Cardiac fibroblast (primary cell): ENCODE measurements around the gene SPRING1.

Source experiments
- DNase-seq, 2 donors: peaks; one replicate each; pipeline versions ENCODE4 v3.0.0 to v3.0.0-alpha.2; 2010; ENCODE audit warnings: low read depth in 2 of 2
- H3K4me3 ChIP-seq, 2 donors: replicated peaks in 1 of 2; 1 replicate in 1 of 2; 2 replicates in 1 of 2; pipeline ENCODE4 v1.5.1; 2011; ENCODE audit warnings: low read depth in 2 of 2, low read length in 2 of 2, mild to moderate bottlenecking in 2 of 2, moderate library complexity in 1 of 2
- TF ChIP-seq, protein P1 (sequence below): IDR thresholded peaks from one replicate; pipeline ENCODE4 v1.5.1; 2011; ENCODE audit warnings: low read depth, mild to moderate bottlenecking, low read length, inconsistent platforms

Gene SPRING1

DNA sequence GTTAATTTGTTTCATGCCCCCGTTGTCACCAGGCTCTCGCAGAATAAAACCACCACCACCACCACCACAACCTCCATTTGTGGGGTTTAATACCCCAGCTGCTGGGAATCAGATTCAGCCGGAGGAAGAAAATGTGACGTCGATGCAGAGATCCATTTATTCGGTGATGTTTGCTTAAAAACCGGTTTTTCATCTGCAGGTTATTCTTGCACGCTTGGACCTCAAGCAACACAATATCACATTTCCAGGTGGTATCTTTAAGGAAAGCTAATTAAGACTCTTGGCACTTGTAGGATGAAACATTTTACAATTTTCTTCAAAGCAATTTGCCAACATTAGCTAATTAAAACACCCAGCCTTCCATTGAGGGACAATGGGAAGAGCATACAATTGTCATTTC is 39.8 kb downstream of the SPRING1 start:
- no peak overlapping the region for H3K4me3 ChIP-seq
- no peak for DNase-seq
- TF ChIP-seq, protein P1, sequence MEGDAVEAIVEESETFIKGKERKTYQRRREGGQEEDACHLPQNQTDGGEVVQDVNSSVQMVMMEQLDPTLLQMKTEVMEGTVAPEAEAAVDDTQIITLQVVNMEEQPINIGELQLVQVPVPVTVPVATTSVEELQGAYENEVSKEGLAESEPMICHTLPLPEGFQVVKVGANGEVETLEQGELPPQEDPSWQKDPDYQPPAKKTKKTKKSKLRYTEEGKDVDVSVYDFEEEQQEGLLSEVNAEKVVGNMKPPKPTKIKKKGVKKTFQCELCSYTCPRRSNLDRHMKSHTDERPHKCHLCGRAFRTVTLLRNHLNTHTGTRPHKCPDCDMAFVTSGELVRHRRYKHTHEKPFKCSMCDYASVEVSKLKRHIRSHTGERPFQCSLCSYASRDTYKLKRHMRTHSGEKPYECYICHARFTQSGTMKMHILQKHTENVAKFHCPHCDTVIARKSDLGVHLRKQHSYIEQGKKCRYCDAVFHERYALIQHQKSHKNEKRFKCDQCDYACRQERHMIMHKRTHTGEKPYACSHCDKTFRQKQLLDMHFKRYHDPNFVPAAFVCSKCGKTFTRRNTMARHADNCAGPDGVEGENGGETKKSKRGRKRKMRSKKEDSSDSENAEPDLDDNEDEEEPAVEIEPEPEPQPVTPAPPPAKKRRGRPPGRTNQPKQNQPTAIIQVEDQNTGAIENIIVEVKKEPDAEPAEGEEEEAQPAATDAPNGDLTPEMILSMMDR: no peak

DNA sequence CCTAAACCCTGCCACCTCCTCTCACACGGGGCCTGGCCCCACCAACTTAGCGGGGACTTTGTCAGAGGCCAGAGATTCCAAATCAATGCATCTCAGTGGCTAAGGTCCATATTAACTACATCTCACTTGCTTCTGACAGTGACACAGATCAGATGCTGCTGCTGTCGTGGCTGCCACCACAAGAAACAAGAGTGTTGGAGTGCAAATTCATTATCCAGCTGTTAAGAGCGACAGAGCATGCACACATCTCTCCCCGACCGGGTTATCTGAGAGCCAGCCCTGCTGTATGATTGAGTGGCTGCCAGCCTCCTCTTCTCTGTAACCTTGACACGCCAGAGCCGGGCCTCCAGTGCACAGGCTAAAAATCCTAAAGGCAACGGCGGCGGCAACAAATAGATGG is 40.2 kb downstream of the SPRING1 start:
- TF ChIP-seq, protein P1: no peak
- no peak for DNase-seq
- H3K4me3 ChIP-seq: no peak overlapping the region

DNA sequence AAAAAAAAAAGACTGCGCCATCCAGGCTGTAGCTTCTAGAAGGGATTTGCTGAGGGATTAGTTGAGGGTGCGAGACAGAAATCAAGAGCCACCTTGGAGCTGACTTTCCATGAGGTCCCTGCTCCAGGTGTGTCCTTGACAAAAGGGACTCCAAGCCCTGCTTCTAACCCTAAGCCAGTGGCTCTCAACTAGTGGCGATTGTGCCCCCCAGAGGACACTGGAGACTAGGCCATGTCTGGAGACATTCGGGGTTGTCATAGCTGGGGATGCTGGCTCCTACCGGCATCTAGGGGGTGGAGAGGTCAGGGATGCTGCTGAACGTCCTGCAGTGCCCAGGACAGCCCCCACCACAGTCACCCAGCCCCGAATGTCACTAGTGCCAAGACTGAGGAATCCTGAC is 40.6 kb downstream of the SPRING1 start:
- TF ChIP-seq, protein P1: peak; percentile 26
- no peak overlapping the region for H3K4me3 ChIP-seq
- peak; percentile 21 to 31 for DNase-seq

DNA sequence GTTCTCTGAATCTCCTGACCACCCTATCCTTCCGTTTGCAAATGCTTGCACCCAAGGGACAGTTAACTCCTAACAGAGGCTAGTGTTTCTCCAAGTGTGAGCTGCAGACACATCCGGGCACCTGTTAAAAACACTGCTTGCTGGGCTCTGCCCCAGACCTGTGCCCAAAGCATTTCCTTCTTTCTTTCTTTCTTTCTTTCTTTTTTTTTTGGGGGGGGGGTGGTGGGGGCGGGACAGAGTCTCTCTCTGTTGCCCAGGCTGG is 42.5 kb downstream of the SPRING1 start:
- TF ChIP-seq, protein P1: no peak
- DNase-seq: no peak

DNA sequence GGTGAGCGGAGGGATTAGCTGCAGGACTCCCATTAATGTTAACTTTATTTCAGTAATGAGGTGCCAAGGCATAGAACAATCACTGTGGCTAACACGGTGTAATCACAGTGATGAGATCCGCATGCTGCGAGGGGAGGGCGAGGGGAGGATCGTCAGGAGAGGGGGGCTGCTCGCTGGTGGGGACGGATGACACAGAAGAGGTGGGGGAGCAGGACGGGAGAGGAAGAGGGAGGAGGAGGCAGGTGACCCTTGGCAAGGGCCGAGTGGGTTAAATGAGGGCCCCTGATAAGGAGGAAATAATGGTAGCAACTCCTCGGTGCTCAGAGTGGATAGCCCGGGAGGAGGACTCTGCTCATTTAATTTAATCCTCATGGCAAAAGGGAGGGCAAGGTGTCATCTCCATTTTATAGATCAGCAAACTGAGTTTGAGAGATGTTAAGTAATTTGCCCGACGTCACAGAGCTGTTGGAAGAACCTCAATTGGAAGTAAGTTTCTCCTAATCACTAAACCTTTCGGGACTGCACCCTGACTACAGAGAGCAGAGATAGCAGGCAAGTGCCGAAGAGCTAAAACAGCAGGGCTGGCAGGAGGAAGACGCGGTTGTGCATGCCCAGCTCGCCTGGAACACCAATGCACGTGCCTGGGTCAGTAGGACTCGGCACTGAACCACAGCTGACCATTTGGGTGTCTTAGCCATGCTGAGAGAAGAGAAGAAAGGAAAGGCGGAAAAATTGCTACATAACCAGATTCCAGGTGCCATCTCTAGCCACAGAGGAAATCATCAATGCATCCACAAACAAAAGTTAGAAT is 43.0 kb downstream of the SPRING1 start:
- DNase-seq: no peak
- no peak overlapping the region for H3K4me3 ChIP-seq
- TF ChIP-seq, protein P1: no peak

More for the DNA sequence above, 42.5 kb downstream of the SPRING1 start:
- H3K4me3 ChIP-seq: no peak overlapping the region

DNA sequence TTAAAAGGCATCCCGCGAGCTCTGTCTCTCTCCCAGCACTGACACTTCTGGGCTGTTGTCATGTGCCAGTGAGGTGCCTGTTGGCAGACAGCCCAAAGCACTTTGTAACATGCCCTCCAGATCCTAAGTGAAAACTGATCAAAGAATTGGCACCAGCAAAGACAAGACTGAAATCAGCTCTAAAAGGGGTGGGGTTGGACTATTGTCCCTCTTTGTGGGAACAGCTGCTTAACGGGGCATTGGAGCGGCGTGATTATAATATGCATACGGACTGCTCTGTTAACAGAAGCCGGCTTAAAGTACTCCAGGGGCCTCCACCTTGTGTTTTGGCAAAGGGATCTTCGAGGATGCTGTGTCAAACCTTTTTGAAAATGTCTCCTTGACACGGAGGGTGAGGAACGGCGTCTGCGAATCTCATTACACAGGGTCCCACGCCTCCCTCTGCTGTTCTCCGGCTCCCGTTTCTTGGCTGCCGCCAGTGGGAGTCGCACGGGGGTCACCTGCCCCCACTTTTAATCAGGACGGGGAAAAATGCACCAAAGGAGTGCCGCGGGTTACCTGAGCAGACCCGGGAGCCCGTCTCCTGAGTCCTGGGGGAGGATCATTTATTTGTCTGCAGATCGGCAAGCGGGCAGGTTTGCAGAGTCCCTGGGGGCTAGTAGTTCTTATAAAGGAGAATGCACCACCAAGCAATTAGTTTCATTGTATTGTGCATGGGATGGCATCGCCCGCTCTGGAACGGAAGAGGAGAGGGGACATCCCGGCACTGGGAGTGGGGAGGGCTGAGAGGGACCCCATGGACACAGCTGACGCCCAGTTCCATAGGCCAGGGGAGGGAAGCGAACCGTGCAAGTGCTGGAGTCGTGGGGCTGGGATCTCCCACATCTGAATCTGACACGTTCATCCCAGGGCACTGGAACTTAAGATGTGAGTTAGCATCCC is 44.3 kb downstream of the SPRING1 start:
- TF ChIP-seq, protein P1: no peak
- H3K4me3 ChIP-seq: no peak overlapping the region
- no peak for DNase-seq
